Measurements from ENCODE around the gene RTL10. TPM values are rescaled to one million over a fixed set of nuclear protein-coding genes. Genes with fewer than 3 reads are reported as not detected.

Gene RTL10
- total RNA-seq, 2 donors from 2014 or later, result 20.6 to 22.2 TPM

DNA sequence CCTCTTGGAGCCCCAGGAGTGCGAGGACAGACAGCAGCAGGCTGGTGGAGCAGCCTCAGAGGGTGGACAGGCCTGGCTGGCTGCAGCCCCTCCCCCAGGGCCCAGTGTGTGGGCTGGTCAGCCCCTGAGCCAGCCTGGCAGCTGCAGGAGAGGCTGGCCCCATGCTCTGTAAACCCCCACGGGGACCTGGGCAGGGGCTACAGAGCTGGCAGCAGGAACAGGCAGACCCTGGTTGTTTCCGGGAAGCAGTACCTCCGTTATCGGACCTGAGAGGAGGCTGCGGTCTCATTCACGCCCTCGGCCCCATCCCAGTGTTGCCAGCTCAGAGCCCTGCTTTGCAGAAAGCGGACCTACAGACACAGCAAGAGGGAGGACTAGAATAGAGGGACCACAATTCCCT is 48.4 kb upstream of the RTL10 start:
- H3K4me1 ChIP-seq (ENCODE audit: control insufficient read depth, insufficient read depth, low read length), result peaks cover 4% of the 10 kb centered on the region
- TF ChIP-seq, protein P1, sequence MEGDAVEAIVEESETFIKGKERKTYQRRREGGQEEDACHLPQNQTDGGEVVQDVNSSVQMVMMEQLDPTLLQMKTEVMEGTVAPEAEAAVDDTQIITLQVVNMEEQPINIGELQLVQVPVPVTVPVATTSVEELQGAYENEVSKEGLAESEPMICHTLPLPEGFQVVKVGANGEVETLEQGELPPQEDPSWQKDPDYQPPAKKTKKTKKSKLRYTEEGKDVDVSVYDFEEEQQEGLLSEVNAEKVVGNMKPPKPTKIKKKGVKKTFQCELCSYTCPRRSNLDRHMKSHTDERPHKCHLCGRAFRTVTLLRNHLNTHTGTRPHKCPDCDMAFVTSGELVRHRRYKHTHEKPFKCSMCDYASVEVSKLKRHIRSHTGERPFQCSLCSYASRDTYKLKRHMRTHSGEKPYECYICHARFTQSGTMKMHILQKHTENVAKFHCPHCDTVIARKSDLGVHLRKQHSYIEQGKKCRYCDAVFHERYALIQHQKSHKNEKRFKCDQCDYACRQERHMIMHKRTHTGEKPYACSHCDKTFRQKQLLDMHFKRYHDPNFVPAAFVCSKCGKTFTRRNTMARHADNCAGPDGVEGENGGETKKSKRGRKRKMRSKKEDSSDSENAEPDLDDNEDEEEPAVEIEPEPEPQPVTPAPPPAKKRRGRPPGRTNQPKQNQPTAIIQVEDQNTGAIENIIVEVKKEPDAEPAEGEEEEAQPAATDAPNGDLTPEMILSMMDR (conservative IDR thresholded peaks at IDR 0.05), result no peak
- peak; percentile 69 for DNase-seq
- H3K4me3 ChIP-seq (ENCODE audit: low read length), result no peak overlapping the region
- Mint-ChIP-seq H3K4me3 (no peak overlapping the region), H3K27me3 (ENCODE audit: insufficient read depth) (no peaks in the 10 kb centered on the region), H3K36me3 (ENCODE audit: low read depth) (peaks cover 2% of the 10 kb centered on the region), H3K4me1 (peaks cover 11% of the 10 kb centered on the region), H3K27ac (no peak overlapping the region), H3K9me3 (no peaks in the 10 kb centered on the region)
- 63 to 84% methylated on average over 9 of the region's 9 CpGs for WGBS, 2 experiments (ENCODE audit: insufficient coverage in 1 of 2, insufficient read length in 1 of 2)
- H3K9ac ChIP-seq (ENCODE audit: extremely low read depth, low read length, poor library complexity, severe bottlenecking), result no peak overlapping the region
- H3K36me3 ChIP-seq (ENCODE audit: control insufficient read depth, insufficient read depth, low read length), result no peaks in the 10 kb centered on the region
- H3K27ac ChIP-seq (ENCODE audit: low read depth, low read length), result peak overlapping the region; percentile 70
- H3K27me3 ChIP-seq (ENCODE audit: control insufficient read depth, insufficient read depth, low read length, poor library complexity, severe bottlenecking), result no peaks in the 10 kb centered on the region
- no peaks in the 10 kb centered on the region for H3K9me3 ChIP-seq (ENCODE audit: control insufficient read depth, low read length)

DNA sequence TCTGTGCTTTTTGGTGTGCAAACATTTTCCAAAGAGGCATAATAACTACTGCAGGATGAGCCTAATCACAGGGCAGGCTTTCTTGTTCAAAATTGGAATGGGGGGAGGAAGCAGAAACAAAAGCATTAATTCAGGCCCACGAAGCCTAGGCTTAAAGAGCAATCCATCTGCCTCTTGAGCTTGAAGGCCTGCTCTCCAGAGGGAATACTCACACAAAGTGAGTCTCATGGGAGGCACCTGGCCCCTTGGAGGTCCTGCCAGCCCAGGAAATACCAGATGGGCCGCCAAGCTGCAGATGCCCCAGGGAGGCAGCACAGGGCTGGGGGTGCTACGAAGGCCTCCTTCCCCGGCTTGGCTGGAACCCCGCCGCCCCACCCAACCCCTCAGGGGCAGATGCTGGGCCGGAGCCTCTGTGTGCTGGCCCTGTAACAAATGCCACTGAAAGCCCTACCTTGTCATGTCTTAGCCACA is 47.6 kb upstream of the RTL10 start:
- no peaks in the 10 kb centered on the region for H3K27me3 Mint-ChIP-seq (ENCODE audit: insufficient read depth)
- TF ChIP-seq, protein P1 (conservative IDR thresholded peaks at IDR 0.05), result no peak
- H3K4me1 Mint-ChIP-seq, result peaks cover 11% of the 10 kb centered on the region
- no peak overlapping the region for H3K9ac ChIP-seq (ENCODE audit: extremely low read depth, low read length, poor library complexity, severe bottlenecking)
- H3K36me3 ChIP-seq (ENCODE audit: control insufficient read depth, insufficient read depth, low read length), result no peaks in the 10 kb centered on the region
- peaks cover 2% of the 10 kb centered on the region for H3K36me3 Mint-ChIP-seq (ENCODE audit: low read depth)
- H3K4me1 ChIP-seq (ENCODE audit: control insufficient read depth, insufficient read depth, low read length), result peaks cover 4% of the 10 kb centered on the region
- 79 to 92% methylated on average over 5 to 7 of the region's 7 CpGs for WGBS, 2 experiments (ENCODE audit: insufficient coverage in 1 of 2, insufficient read length in 1 of 2)
- H3K27me3 ChIP-seq (ENCODE audit: control insufficient read depth, insufficient read depth, low read length, poor library complexity, severe bottlenecking), result no peaks in the 10 kb centered on the region
- no peak overlapping the region for H3K4me3 Mint-ChIP-seq
- no peaks in the 10 kb centered on the region for H3K9me3 Mint-ChIP-seq
- no peaks in the 10 kb centered on the region for H3K9me3 ChIP-seq (ENCODE audit: control insufficient read depth, low read length)
- no peak overlapping the region for H3K4me3 ChIP-seq (ENCODE audit: low read length)
- DNase-seq, result peak; percentile 55
- H3K27ac Mint-ChIP-seq, result no peak overlapping the region
- peak overlapping the region; percentile 70 for H3K27ac ChIP-seq (ENCODE audit: low read depth, low read length)

DNA sequence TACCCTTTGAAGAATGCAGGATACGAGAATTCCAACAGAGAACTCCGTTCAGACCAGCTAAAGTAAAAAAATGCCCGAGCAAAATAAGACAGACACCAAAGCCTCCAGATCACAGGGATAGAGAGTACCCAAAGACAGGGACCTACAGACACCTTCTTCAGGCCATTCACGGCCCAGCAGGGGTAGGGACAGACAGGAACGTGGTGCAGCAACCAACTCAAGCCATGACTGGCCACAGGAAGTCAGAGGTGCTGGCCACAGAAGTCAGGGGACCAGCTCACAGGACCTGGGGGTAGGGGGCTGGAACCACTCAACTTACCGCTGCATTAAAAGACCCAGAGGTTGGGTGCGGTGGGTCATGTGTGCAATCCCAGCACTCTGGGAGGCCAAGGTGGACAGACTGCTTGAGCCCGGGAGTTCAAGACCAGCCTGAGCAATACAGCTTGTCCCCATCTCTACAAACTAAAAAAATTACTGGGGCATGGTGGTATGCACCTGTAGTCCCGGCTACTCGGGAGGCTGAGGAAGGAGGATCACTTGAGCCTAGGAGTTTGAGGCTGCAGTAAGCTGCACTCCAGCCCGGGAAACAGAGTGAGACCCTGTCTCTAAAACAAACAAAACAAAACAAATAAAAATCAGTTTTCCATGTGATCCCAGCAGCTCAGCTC is 47.0 kb upstream of the RTL10 start:
- Histone ChIP-seq H3K36me3 (ENCODE audit: control insufficient read depth, insufficient read depth, low read length) (no peaks in the 10 kb centered on the region), H3K27ac (ENCODE audit: low read depth, low read length) (peak overlapping the region; percentile 70), H3K9ac (ENCODE audit: extremely low read depth, low read length, poor library complexity, severe bottlenecking) (no peak overlapping the region), H3K4me3 (ENCODE audit: low read length) (no peak overlapping the region), H3K4me1 (ENCODE audit: control insufficient read depth, insufficient read depth, low read length) (peaks cover 4% of the 10 kb centered on the region), H3K27me3 (ENCODE audit: control insufficient read depth, insufficient read depth, low read length, poor library complexity, severe bottlenecking) (no peaks in the 10 kb centered on the region), H3K9me3 (ENCODE audit: control insufficient read depth, low read length) (no peaks in the 10 kb centered on the region)
- peak; percentile 60 for DNase-seq
- no peaks in the 10 kb centered on the region for H3K9me3 Mint-ChIP-seq
- no peaks in the 10 kb centered on the region for H3K27me3 Mint-ChIP-seq (ENCODE audit: insufficient read depth)
- 93 to 95% methylated on average over 10 to 11 of the region's 11 CpGs for WGBS, 2 experiments (ENCODE audit: insufficient coverage in 1 of 2, insufficient read length in 1 of 2)
- H3K27ac Mint-ChIP-seq, result no peak overlapping the region
- H3K36me3 Mint-ChIP-seq (ENCODE audit: low read depth), result peaks cover 2% of the 10 kb centered on the region
- TF ChIP-seq, protein P1 (conservative IDR thresholded peaks at IDR 0.05), result no peak
- peaks cover 11% of the 10 kb centered on the region for H3K4me1 Mint-ChIP-seq
- no peak overlapping the region for H3K4me3 Mint-ChIP-seq
